GM23338 (cell line): ENCODE measurements around the gene TFF1.
"Not testable (repeated sequence)": the region's sequence is repeated elsewhere in the genome, so short reads cannot be mapped to it uniquely, and the experiment has no call there.

Source experiments
- CREB1 ChIP-seq: fragments of 250-450 bp; sonication (Bioruptor Pico); IDR thresholded peaks from 2 replicates; pipeline ENCODE4 v1.5.0; 2020; ENCODE audit warnings: low read depth, mild to moderate bottlenecking, moderate library complexity
- CTCF ChIP-seq, 2 experiments: fragments of 200-600 bp in 1 of 2; sonication (generic) in 1 of 2; conservative IDR thresholded peaks; 2 replicates each; pipeline versions ENCODE4 v1.5.1 to v1.6.1; 2016 to 2017; ENCODE audit warnings: antibody characterized with exemption in 2 of 2, low read depth in 2 of 2, mild to moderate bottlenecking in 2 of 2, moderate library complexity in 1 of 2
- TF ChIP-seq, protein P1 (sequence below): IDR thresholded peaks from 2 replicates; pipeline ENCODE4 v1.6.1; 2016; ENCODE audit warnings: antibody characterized with exemption

DNA sequence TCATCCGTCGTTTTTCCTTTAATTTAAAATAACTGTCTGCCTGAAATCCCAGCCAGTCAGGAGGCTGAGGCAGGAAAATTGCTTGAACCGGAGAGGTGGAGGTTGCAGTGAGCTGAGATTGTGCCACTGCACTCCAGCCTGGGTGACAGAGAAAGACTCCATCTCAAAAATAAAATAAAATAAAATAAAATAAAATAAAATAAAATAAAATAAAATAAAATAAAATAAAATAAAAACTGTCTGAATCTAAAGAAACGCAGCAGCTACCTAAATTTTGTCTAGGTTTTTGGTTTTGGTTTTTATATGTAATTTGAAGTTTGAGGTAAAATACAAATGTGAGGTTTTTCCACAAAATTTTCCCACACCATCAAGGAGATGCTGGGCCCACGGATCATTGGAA lies 42.4 kb upstream of the TFF1 start:
- TF ChIP-seq CTCF (conservative IDR thresholded peaks at IDR 0.05; ENCODE audit: low read depth in 2 of 2); CREB1 (CRISPR knock-in tag): not testable (repeated sequence)
- TF ChIP-seq, protein P1, sequence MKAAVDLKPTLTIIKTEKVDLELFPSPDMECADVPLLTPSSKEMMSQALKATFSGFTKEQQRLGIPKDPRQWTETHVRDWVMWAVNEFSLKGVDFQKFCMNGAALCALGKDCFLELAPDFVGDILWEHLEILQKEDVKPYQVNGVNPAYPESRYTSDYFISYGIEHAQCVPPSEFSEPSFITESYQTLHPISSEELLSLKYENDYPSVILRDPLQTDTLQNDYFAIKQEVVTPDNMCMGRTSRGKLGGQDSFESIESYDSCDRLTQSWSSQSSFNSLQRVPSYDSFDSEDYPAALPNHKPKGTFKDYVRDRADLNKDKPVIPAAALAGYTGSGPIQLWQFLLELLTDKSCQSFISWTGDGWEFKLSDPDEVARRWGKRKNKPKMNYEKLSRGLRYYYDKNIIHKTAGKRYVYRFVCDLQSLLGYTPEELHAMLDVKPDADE, result not testable (repeated sequence)
